Measurements from ENCODE around the gene CST11.

CST11 gene

DNA sequence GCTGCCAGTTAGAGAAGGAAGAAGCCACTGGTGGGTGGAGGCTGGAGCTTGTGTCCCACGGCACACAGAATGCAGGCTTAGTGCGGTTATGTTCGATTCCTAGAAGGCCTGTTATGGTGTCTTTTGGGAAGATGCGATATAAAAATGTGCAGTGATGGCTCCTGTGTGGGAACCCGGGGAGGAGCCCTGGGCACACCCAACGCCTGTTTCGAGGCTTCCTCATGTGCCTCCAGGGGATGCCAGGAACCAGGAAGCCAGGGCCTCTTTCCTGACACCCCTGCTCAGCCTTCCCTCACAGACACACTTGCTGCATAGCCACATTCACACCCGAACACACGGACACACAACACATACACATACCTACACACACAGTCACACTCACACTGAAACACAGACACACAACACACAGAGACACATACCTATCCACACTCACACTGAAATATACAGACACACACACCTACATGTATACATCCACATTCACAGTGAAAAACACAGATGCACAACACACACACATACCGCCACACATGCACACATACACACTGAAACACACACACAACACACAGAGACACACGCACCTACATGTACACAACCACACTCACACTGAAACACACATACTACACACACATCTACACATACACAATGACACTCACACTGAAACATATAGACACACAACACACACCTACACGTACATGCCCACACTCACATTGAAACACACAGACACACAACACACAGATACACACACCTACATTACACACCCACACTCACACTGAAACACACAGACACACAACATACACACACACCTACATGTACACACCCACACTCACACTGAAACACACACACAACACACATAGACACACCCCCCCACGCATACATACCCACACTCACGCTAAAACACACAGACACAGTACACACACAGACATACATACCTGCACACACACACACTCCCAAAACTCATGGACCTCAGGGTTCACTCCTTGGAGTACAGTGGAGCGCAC, 1.2 kb upstream of the CST11 start:
- no peak for DNase-seq (ENCODE audit: low spot score)

- no peak for DNase-seq (ENCODE audit: low spot score)
These were observed 654 bp downstream of the CST11 start for GRCh38 chr20:23451956-23452487.

DNA sequence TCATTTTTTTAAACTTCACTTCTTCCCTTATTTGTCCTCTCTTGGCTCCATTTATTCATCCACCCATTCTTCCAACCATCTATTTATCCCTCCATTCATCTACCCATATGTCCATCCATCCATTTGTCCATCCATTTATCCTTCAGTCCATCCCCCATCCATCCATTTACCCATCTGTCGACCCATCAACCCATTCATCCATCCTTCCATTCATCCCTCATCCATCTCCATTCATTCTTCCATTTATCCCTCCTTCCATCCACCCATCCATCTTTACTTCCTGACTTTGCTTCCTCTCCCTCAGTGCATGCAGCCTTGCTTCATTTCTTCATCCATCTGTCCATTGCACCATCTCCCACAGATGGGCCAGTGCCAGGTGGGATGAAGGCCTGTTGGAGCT, 1.8 kb downstream of the CST11 start:
- no peak for DNase-seq (ENCODE audit: low spot score)

GRCh38 chr20:23449421-23449820, 3.3 kb downstream of the CST11 start:
- no peak for DNase-seq (ENCODE audit: low spot score)

GRCh38 chr20:23448167-23448566, 4.5 kb downstream of the CST11 start:
- DNase-seq (ENCODE audit: low spot score) = no peak

DNA sequence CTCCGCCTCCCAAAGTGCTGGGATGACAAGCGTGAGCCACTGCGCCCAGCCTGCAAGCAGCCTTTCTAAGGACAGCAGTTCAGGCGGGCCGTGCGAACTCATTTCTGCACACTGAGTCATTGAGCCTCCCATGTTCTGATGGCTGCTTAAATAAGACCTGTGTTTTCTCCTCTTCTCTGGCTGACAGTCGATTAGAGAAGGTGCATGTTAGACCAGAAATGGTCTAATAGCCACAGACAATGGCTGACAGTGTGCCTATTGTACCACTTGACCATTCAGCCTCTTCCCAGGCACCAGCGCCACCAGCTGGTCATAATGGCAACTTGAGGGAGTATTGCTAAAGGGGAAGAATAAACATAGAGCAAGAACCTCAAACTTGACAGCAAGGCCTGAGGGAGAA, 6.2 kb downstream of the CST11 start:
- no peak for DNase-seq (ENCODE audit: low spot score)

GRCh38 chr20:23445596-23446217, 7.0 kb downstream of the CST11 start:
- no peak for DNase-seq (ENCODE audit: low spot score)

DNA sequence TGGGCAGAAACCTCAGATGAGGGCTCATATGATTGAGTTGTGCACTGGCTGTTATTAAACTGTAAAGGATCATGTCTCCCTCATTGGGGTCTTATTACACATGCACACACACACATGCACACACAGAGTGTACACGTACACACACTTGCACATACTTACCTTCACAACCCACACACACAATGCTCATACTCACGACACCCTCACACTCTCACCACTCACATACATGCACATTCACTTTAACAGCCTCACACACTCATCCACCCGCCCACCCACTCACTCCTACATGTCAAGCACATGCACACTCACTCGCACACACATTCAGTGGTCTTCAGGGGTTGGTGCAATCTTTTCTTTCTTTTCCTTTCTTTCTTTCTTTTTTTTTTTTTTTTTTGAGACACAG, 7.8 kb downstream of the CST11 start:
- no peak for DNase-seq (ENCODE audit: low spot score)

DNA sequence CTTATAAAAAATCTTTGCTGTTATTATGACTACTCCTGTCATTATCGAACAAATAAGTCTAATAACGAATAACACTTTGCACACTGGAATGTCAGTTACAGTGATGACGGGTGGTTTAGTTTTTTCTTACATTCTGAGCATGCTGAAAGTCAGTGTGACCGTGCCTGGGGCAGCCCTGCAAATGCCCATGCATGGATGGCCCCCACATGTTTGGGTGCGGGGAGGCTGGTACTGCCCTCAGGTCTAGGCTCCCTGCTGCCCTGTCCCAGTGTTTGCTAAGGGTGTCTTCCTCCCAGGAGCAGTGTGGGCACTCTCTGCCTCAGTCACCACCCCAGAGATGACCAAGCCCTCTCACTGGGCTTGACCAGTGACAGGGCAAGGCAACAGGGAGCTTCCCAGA, 10.2 kb downstream of the CST11 start:
- DNase-seq (ENCODE audit: low spot score) = no peak

GRCh38 chr20:23441850-23442313, 10.8 kb downstream of the CST11 start:
- peak; percentile 53 for DNase-seq (ENCODE audit: low spot score)

- no peak for DNase-seq (ENCODE audit: low spot score)
These were observed 12.7 kb downstream of the CST11 start for GRCh38 chr20:23440004-23440403.

GRCh38 chr20:23438661-23439060, 14.0 kb downstream of the CST11 start:
- DNase-seq (ENCODE audit: low spot score) = no peak

DNA sequence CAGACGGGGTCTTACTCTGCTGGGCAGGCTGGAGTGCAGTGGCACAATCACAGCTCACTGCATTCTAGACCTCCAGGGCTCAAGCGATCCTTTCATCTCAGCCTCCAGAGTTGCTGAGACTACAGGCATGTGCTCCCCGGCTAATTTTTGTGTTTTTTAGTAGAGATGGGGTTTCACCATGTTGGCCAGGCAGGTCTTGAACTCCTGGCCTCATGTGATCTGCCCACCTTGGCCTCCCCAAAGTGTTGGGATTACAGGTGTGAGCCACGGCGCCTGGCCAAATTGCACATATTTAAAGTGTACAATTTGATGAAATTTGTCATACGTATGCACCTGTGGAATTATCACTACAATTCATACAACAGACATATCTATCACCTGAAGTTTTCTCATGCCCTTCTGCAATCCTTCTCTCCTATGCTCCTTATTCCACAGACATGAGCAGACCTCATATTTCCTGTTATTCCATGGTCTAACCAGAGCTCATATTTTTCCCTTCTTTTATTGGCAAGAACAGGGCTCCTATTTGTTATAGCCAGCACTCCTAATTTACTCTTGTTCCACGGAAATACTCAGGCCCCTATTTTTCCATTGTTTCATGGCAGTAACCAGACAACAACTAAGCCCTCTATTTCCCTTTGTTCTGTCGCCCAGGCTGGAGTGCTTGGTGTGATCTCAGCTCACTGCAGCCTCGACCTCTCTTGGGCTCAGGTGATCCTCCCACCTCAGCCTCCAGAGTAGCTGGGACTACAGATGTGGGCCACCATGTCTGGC, 15.4 kb downstream of the CST11 start:
- DNase-seq (ENCODE audit: low spot score) = no peak

- no peak for DNase-seq (ENCODE audit: low spot score)
These were observed 16.0 kb downstream of the CST11 start for GRCh38 chr20:23436681-23437080.

DNA sequence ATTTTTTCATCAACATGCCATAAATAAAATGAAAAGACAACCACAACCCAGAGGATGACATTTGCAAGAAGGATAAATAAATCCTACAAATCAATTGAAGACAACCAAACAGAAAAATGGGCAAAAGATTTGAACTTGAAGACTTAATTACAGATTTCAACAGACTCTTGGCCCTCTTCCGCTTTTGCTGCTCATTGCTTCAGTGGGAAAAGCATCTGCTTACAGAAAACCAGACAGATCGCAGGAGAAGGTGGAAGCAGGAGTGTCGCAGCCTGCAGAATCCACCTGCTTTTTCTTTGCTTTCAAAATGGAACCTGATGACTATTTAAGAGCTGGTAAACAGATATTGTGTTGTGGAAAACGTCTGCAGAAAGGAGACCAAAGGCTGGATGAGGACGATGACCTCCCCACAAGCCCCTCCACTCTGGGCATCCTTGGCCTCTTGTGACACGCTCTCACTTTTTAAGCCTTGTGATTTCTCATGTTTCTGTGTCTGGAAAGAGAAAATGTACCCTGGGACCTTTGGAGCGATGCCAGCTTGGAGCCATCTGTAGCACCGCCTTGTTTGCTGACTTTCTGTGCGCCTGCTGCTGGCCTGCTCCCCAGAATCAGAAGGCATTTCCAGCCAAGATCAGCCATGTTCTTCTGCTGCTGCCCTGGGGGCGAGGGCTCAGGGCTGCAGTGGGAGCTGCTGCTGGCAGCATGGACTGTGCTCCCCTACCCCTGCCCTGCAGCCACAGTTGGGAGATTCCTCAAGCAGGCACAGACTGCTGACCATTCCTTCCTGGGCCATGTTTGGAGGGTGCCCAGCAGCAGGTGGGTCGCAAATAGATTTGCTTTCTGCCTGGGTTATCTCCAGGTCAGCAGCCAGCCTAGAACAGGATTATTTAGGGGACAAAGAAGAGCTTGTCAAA, 16.8 kb downstream of the CST11 start:
- DNase-seq (ENCODE audit: low spot score) = no peak

GRCh38 chr20:23434521-23435313, 18.0 kb downstream of the CST11 start:
- DNase-seq (ENCODE audit: low spot score) = no peak

DNA sequence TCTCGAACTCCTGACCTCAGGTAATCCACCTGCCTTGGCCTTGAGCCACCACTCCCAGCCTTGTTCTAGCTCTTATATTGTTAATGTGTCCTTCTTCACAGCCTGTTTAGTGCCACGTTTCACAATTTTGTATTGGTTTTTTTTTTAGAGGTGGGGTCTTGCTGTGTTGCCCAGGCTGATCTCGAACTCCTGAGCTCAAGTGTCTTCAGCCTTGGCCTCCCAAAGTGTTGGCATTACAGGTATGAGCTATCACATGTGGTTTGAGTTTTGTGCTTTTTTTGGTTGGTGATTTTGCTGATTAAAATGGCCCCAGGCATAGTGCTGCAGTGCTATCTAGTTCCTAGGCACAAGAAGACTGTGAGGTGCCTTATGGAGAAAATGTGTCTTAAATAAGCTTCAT, 19.0 kb downstream of the CST11 start:
- no peak for DNase-seq (ENCODE audit: low spot score)

DNA sequence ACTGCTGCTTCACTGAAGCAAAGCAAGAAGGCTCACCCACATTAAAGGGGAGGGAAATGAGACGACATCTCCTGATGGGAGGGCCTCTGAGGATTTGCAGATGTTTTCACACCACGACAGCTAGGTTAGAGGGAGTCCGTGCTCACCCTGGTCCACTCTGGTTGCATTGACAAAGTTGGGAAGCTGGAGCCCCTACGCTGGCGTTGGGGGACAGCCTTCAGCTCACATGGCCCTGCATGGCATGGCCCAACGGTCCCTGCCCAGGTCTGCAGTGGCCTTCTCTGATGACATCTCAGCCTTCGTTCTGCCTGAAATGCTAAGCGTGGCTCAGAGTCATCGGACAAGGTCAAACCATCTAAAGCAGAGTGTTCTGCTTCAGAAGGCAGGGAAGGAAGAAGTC, 27.5 kb downstream of the CST11 start:
- DNase-seq (ENCODE audit: low spot score) = no peak

GRCh38 chr20:23420943-23421931, 31.4 kb downstream of the CST11 start, which contains the start of gene NAPB:
Gene NAPB, minus strand, starts transcription at chr20:23421488. Its CDS starts 86 bp downstream, at chr20:23421402.
- peak; percentile 92 for DNase-seq (ENCODE audit: low spot score)
